Measurements from ENCODE around the gene THRB.

THRB gene

GRCh38 chr3:24164967-24165602, 329.6 kb downstream of the THRB start:
- no peak for DNase-seq

- no peak for DNase-seq
Observed at GRCh38 chr3:24162929-24163328, 331.7 kb downstream of the THRB start.

- no peak for DNase-seq
Observed at GRCh38 chr3:24161841-24162240, 332.8 kb downstream of the THRB start.

GRCh38 chr3:24160424-24161095, 334.1 kb downstream of the THRB start:
- no peak for DNase-seq

DNA sequence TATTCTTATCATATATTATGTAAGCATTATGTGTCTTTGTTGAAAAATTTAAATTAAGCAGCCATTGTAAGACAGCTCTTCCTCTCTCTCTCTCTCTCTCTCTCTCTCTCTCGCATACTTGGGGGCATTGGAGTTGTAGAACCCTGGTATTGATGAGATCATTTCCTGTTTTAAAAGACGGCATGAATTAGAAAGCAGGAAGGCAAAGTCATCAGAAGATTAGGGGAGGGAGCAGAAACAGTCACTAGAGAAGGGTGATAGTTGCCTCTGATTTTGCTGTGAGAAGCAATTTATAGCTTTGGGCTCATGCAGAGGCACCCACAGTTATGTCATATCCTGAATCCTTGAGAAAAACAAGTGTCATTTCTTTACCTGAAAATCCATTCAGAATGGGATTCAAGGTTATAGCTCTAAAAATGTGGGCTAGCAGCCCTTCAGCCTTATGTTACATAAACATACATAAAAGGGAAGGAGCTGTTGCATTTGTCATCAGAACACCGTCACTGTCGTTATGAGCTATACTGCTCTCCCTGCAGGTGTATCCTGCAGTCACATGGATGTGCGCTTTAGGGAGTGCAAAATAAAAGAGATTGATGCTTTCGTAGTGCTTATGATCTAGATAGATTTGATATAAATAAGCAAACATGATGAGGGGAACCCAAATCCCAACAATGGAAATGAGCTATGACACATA, 335.7 kb downstream of the THRB start:
- no peak for DNase-seq

- DNase-seq: no peak
Observed at GRCh38 chr3:24157106-24157505, 337.5 kb downstream of the THRB start.

DNA sequence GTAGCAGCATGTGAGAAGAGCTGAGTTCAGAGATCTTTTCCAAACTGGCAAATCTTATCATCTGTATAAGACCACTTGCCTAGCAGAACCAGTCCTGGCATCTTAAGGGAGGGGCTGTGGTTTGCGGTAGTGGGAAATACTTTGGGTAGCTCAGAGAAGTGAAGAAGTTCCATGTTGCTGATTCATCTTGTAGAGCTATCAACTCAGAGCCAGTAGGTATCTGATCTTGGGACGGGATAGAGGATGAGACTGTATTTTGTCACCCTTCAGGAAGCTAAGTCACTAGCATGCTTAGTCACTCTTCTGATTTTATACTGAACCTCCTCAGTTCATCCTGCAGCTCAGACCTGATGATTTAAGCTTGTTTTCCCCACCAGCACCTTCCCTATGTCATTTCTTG, 338.2 kb downstream of the THRB start:
- DNase-seq: no peak

- no peak for DNase-seq
Observed at GRCh38 chr3:24155276-24155675, 339.4 kb downstream of the THRB start.

- no peak for DNase-seq
Observed at GRCh38 chr3:24154781-24155180, 339.9 kb downstream of the THRB start.

DNA sequence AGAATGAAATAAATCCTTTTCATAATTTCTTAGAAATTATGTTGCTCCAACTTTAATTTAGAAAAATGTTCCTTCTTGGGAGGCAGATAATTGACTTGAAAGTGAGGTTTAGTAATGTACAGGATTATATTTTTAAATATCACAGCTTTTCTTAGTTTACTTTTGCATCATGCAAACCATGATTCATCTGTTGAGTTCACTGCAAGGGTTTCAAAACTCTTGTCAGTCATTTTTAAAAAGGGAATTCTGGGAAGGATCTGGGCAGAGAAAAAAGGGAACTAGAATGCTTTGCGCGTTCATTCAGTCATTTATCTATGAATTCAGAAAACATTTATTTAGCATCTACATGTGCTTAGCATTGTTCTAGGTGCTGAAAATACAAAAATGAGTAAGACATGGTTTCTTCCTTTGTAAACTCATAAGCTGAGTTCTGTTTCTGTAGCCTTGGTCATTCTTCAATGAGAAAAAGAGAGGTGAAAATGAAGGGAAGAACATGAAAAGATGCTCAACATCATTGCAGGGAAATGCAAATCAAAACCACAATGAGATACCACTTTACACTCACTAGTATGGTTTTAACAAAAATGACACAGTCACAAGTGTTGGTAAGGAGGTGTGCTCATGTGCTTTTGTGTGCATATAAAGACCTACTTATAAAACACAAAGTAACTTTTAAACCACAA, 340.5 kb downstream of the THRB start:
- DNase-seq: no peak

DNA sequence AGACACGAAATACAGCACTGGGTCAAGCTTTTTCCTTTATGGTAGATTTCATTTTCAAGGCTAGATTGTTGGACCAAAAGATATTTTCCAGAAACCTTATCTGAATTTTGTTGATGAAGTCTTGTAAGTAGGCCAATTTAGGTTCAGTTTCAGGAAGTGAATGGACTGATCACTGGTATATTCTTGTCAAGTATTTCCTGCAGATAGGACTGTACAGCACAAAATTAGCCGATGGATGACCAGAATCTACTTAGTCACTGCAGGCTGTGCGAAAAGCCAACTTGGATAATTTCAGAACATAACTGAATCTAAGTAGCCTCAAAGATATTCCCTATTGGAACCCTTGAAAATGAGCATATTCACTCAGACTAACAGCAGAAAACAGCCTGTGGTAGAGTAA, 343.1 kb downstream of the THRB start:
- DNase-seq: no peak

DNA sequence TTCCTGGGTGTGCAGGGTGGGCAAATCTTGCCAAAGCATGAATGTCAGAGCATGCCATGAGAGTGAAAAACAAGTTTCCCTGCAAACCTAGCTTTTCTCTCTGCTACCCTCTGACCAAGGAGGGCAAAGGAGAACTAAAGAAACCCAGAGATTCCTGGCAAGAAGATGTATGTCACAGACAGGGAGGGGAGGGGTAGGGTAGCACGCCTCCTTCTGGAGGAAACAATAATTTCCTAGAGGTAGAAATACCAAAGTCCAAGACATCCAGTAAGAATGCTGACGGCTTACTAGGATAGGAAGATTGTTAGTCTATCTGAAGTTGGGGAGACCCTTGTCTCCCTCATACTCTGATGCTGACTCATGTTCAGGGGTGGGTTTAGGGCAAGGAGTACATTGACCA, 345.6 kb downstream of the THRB start:
- DNase-seq: no peak

DNA sequence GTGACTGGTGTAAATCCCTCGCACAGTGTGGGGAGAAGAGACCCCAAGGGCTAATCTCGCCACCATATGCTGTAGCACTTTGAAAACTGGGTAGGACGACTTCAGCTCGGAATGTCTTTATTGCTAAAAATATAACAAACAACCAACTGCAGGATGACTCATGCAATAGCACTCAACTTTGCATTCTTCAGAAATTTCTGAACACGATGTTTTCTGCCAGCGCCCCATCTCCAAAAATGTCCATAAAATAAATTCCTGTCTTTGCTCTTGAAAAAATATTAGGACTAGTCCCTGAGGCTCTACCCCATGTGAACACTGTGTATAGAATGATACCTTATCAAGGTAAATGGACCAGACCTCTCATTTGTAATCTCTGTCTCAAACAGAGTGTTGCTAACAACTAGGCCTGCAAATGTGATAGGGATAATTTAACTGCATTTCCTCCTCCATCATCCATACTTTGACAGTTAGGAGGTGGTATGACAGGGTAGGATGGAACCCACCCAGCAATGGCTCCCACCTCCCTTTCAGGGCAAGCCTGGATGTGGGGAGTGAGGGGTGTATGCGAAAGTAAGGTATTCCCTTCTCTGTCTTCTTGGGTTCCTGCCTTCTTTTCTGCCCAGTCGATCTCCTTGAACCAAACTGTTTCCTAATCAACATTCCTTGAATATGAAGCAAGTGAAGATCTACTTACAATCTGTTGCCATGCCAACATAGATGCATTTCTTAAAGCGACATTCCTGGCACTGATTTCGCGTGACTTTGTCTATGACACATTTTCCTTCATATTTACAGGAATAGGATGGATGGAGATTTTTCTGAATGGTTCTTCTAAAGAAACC, 348.4 kb downstream of the THRB start:
- no peak for DNase-seq

- DNase-seq: no peak
Observed at GRCh38 chr3:24145481-24145880, 349.2 kb downstream of the THRB start.

DNA sequence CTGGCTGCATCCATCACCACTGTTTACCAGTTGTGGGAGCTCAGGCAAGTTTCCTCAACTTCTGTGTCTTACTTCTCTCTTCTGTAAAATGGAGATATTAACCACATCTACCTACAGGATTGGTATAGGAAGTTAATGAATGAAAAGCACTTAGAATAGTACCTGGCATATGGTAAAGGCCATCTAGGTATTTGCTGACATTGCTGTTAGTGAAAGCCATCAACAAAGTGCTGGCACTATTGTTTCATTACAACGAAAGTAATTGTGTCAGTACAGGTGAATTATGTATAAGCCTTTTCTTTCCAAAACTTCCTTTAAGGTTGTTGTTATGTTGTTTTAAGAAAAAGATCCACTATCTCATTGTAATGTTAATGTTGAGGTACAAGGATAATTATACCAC, 352.5 kb downstream of the THRB start:
- DNase-seq: no peak

DNA sequence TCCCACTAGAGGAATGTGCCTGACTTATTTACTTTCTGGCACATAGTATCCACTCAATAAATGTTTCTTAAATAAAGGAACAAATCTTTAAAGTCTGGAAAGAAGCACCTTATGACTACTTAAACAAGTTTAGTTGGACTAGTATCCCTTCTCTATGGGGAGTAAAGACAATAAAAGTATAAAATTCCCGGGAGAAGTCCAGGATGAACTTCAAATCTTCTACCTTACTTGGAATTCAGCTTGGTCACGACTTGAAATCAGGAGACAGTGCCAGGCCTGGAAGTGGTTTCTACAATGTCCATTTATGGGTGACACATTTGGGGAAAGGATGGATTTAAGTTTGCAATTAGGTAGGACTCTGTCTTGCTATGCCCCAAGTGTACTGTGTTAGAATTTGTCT, 353.1 kb downstream of the THRB start:
- DNase-seq: no peak

GRCh38 chr3:24139463-24140412, 354.9 kb downstream of the THRB start:
- no peak for DNase-seq

DNA sequence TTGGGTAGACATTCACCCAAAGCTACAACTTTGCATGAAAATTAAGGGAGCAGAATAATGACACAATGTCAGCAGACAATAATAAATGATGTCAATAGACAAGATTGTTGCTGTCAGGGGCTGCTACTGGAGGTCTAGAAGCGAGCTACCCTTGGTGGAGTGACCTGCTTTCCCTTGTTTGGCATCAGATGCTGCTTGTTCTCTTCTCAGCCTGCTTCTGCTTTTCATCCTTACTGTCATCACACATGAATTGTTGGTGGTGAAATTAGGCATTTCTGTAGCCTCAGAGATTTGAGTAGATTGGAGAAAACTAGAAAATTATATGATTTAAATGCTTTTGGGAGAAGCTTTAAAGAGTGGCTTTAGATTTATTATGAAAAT, 355.8 kb downstream of the THRB start:
- no peak for DNase-seq

DNA sequence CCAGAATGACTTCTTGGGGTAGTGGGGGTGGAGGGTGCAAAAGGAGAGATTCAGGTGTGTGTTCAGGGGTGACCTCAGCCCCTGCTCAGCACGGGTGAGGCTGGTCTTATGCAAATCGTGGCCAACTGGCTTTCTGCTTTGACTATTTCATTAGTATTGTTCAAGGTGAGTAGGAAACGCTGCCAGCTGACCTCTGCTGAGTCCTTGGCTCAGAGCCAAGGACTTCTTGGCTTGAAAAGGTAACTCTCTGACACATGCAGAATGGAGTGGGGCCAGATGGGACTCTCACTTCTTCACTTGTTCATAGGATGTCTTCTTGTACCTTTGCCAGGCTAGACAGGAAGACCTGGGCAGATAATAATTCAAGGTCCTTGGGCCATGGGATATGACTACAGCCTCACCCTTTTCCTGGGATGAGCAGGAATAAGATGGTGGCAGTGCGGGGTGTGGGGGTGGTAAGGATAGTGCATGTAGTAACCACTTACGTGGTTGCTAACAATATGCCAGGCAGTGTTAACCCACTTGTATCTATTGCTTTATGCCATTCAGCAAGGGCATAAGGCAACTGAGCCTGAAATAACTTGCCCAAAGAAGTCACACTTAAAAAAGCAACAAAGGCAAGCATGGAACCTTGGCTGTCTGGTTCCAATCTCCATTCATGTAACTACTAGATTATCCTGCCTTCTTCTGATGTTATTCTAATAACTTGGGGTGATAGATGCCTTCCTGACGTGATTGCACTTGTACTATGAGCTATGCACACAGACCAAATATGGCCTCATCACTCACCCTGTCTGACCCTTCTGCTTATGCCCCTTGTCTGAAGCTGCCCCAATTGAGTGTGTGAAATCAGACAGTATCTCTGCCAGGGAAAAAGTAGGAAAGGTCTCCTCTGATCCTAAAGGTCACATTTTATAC, 356.4 kb downstream of the THRB start:
- DNase-seq: no peak

DNA sequence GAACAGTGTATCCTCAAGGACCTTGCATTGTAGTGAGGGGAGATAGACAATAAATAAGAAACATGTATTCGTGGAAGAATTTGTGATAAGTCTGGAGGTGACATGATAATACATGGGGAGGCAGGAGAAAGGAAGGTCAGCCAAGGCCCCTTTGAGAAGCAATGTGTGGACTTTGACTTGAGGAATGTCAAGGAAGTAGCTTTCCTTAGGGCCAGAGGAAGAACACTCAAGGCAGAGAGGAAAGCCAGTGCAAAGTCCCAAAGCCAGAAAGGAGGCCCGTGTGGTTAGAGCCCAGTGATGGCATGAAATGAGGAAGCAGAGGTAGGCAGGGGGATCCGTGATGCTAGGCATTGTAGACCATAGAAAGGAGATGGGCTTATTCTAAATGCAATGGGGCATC, 357.3 kb downstream of the THRB start:
- no peak for DNase-seq
